Activated T-helper 2 cell treated with anti-CD3 and anti-CD28 coated beads, Interferon-gamma antibody, Interleukin-2, Interleukin-4, amounts not matched to agents 10 μg/mL and 5 μg/mL and 100 μg/mL, durations not matched to agents 14 hours and 24 hours and 36 hours (primary cell): ENCODE measurements around the gene USP12. TPM values are rescaled to one million over a fixed set of nuclear protein-coding genes. Genes with fewer than 3 reads are reported as not detected.
"Not testable (repeated sequence)": the region's sequence is repeated elsewhere in the genome, so short reads cannot be mapped to it uniquely, and the experiment has no call there.

Source experiments
- DNase-seq: peaks from one replicate; pipeline ENCODE4 v3.0.0; 2021; ENCODE audit warnings: low spot score
- H3K27ac Mint-ChIP-seq: one replicate; pipeline ENCODE4 v1.8.0; 2021; ENCODE audit warnings: mixed read lengths
- H3K27me3 Mint-ChIP-seq: one replicate; pipeline ENCODE4 v1.8.0; 2021; ENCODE audit warnings: low read depth, mixed read lengths
- H3K36me3 Mint-ChIP-seq: one replicate; pipeline ENCODE4 v1.8.0; 2021; ENCODE audit warnings: low read depth, mixed read lengths
- H3K4me1 Mint-ChIP-seq: one replicate; pipeline ENCODE4 v1.8.0; 2021; ENCODE audit warnings: low read depth, mixed read lengths
- H3K4me3 Mint-ChIP-seq: one replicate; pipeline ENCODE4 v1.8.0; 2021; ENCODE audit warnings: low read depth, mild to moderate bottlenecking, moderate library complexity, mixed read lengths
- H3K9me3 Mint-ChIP-seq: one replicate; pipeline ENCODE4 v1.8.0; 2021; ENCODE audit warnings: mixed read lengths
- intact Hi-C: fragments of 100-400 bp; cut with micrococcal nuclease; formaldehyde crosslinking; loops from one replicate; pipeline ENCODE4 v1.15.1; 2023
- total RNA-seq: library from RNA; stranded (reverse); gene quantifications from 2 replicates; pipeline ENCODE4 v1.2.3, GENCODE V29; 2022

Gene USP12
- total RNA-seq, 1 donor from 2014 or later: 40.8 TPM

GRCh38 chr13:27199211-27199610 is 27.6 kb upstream of the USP12 start:
- DNase-seq: no peak
- Mint-ChIP-seq H3K27ac (no peak overlapping the region), H3K27me3 (no peaks in the 10 kb centered on the region), H3K9me3 (no peaks in the 10 kb centered on the region), H3K36me3 (no peaks in the 10 kb centered on the region), H3K4me1 (peaks cover 27% of the 10 kb centered on the region), H3K4me3 (no peak overlapping the region)
- intact Hi-C loops: no loop called here

DNA sequence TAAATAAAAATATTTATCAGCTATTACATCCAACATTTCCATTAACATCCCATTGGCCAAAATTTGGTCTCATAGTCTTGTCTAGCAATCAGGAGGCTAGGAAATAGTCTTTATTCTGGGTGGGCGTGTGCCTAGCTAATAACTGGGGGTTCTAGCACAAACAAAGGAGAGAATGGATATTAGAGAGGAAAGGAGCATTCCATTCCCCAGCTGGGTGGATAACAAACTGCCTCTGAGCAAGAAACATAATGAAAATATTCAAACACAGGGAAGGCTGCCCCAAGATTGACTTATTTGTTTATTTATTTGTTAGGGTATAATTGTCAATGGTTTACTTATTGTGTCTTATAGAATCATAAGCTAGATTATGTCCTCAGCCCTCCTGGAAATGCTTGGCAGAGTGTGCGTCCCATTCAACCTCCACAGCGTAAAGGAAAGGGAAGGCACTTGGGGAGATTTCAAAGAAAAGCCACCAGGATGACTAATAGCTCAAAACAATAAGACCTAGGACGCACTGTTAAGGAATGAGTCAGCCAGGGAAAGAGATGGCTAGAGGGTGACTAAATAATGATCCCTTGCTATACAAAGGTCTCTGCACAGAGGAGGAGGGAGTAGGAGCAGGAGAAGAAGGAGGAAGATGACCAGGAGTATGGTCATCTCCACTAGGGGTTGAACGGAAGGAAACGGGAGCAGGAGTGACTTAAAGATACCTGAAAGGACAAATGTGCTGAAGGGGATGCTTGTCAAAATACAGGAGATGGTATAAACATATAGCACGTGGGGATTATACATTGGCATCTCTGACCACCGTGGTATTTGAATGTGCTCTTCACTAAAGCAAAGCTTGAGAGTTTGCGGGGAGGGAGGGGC is 23.5 kb upstream of the USP12 start:
- intact Hi-C loops: loop anchor here (1.0 to 2.0 kb wide), 2 partner anchors 23 to 64 kb away; no protein-coding TSS in a partner anchor
- H3K4me1 Mint-ChIP-seq: peaks cover 26% of the 10 kb centered on the region
- peak overlapping the region; percentile 41 for H3K27ac Mint-ChIP-seq

GRCh38 chr13:27194209-27194608 is 22.6 kb upstream of the USP12 start:
- H3K9me3 Mint-ChIP-seq: no peaks in the 10 kb centered on the region
- H3K4me1 Mint-ChIP-seq: peaks cover 26% of the 10 kb centered on the region
- no peak overlapping the region for H3K4me3 Mint-ChIP-seq
- intact Hi-C loops: loop anchor here (2.0 kb wide), 1 partner anchor 63 kb away; no protein-coding TSS in a partner anchor
- DNase-seq: no peak
- no peaks in the 10 kb centered on the region for H3K36me3 Mint-ChIP-seq
- H3K27me3 Mint-ChIP-seq: no peaks in the 10 kb centered on the region
- no peak overlapping the region for H3K27ac Mint-ChIP-seq

More for the DNA sequence above, 23.5 kb upstream of the USP12 start:
- Mint-ChIP-seq H3K27me3 (no peaks in the 10 kb centered on the region), H3K36me3 (no peaks in the 10 kb centered on the region), H3K4me3 (no peak overlapping the region), H3K9me3 (no peaks in the 10 kb centered on the region)
- no peak for DNase-seq

- Mint-ChIP-seq H3K27ac (no peak overlapping the region), H3K9me3 (no peaks in the 10 kb centered on the region), H3K4me1 (peaks cover 26% of the 10 kb centered on the region), H3K27me3 (no peaks in the 10 kb centered on the region), H3K36me3 (no peaks in the 10 kb centered on the region), H3K4me3 (no peak overlapping the region)
- no peak for DNase-seq
- intact Hi-C loops: no loop called here
Measured at GRCh38 chr13:27193496-27193895, 21.9 kb upstream of the USP12 start.

- no peak overlapping the region for H3K4me3 Mint-ChIP-seq
- intact Hi-C loops: no loop called here
- H3K9me3 Mint-ChIP-seq: no peaks in the 10 kb centered on the region
- H3K36me3 Mint-ChIP-seq: no peaks in the 10 kb centered on the region
- H3K27me3 Mint-ChIP-seq: no peaks in the 10 kb centered on the region
- no peak for DNase-seq
- H3K27ac Mint-ChIP-seq: no peak overlapping the region
- peaks cover 26% of the 10 kb centered on the region for H3K4me1 Mint-ChIP-seq
Measured at GRCh38 chr13:27192973-27193372, 21.4 kb upstream of the USP12 start.

DNA sequence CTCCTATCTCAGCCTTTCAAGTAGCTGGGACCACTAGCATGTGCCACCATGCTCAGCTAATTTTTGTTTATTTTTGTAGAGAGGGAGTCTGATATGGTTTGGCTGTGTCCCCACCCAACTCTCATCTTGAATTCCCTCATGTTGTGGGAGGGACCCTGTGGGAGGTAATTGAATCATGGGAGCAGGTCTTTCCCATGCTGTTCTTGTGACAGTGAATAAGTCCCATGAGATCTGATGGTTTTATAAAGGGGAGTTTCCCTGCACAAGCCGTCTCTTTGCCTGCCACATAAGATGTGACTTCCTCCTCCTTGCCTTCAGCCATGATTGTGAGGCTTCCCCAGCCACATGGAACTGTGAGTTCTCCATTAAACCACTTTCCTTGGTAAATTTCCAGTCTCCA is 20.8 kb upstream of the USP12 start:
- H3K4me3 Mint-ChIP-seq, H3K27ac Mint-ChIP-seq, H3K9me3 Mint-ChIP-seq, H3K27me3 Mint-ChIP-seq, DNase-seq, H3K36me3 Mint-ChIP-seq, intact Hi-C loops: not testable (repeated sequence)
- H3K4me1 Mint-ChIP-seq: peaks cover 26% of the 10 kb centered on the region

DNA sequence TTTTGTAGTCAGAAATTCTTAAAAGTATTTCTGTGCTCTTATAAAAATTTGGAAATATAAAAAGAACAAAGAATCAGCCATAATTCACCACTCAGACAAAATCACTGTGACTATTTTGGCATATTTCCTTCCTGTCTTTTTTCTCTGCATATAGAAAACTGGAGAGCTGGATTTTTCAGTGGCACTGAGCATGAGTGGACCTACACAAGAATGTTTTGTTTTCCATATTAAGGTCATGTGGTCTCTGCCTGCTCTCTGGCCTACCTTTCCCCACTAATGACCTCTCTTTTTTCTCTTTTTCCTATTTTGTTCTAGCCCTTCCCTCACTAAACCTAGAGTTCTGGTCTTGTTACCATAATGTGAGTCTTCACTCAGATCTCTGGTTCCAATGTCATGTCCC is 17.6 kb upstream of the USP12 start:
- no peaks in the 10 kb centered on the region for H3K27me3 Mint-ChIP-seq
- H3K36me3 Mint-ChIP-seq: no peaks in the 10 kb centered on the region
- no peak overlapping the region for H3K4me3 Mint-ChIP-seq
- H3K4me1 Mint-ChIP-seq: peaks cover 12% of the 10 kb centered on the region
- no peak for DNase-seq
- no peaks in the 10 kb centered on the region for H3K9me3 Mint-ChIP-seq
- H3K27ac Mint-ChIP-seq: no peak overlapping the region
- intact Hi-C loops: no loop called here

DNA sequence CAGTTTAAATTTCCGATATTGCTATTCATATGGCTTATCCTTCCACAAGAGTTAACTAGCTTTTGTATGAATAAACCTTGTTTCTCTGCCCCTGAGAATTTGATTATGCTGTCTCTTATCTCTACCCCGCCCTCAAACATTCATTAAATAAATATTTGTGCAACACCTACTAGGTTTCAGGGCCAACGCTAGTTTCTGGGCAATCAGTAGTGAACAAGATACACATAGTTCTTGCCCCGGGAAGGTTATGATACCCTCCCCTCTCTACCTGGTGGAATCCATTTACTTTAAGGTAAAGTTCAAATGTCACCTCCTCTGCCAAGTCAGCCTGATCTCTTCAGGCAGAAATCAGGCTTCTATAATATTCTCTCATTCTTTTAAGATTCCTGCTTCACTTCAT is 16.6 kb upstream of the USP12 start:
- Mint-ChIP-seq H3K27me3 (no peaks in the 10 kb centered on the region), H3K4me1 (peaks cover 6% of the 10 kb centered on the region), H3K9me3 (no peaks in the 10 kb centered on the region), H3K36me3 (no peaks in the 10 kb centered on the region), H3K27ac (no peak overlapping the region), H3K4me3 (no peak overlapping the region)
- intact Hi-C loops: no loop called here
- no peak for DNase-seq

GRCh38 chr13:27186295-27186694 is 14.7 kb upstream of the USP12 start:
- Mint-ChIP-seq H3K36me3 (no peaks in the 10 kb centered on the region), H3K9me3 (no peaks in the 10 kb centered on the region), H3K27ac (no peak overlapping the region), H3K4me3 (no peak overlapping the region), H3K27me3 (no peaks in the 10 kb centered on the region), H3K4me1 (peaks cover 2% of the 10 kb centered on the region)
- intact Hi-C loops: no loop called here
- no peak for DNase-seq

GRCh38 chr13:27183561-27184147 is 12.0 kb upstream of the USP12 start:
- Mint-ChIP-seq H3K36me3 (no peaks in the 10 kb centered on the region), H3K4me1 (peaks cover 2% of the 10 kb centered on the region), H3K9me3 (no peaks in the 10 kb centered on the region), H3K4me3 (no peak overlapping the region), H3K27me3 (no peaks in the 10 kb centered on the region), H3K27ac (no peak overlapping the region)
- intact Hi-C loops: no loop called here
- no peak for DNase-seq

DNA sequence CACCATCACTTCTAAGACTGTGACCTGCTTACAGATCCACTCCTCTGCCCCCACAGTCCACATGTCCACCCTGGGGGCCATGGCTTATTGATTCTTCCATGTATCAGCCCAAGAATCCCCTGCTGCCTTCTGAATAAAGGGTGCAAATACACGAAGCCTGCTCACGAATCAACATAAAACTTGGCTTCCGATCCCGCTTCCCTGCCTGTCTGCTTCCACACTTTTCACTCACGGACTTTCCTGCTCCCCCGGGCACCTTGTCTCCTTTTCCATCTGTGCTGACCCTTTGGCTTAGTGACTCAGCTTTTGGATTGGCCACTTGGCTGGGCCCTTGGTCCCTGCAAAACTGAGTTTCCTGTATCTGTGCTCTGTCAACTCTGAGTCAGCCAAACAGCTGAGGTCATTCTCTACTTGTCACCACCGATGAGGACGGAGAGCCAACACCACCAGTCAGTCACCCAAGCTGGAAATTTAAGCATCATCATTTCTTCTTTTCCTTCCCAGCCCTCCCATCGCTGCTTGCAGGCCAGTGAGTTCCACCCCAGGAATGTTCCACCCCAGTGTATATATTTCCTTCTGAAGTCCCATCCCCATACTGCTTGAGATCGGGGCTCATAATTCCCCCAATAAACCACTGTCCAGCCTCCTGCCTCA is 11.4 kb upstream of the USP12 start:
- peaks cover 2% of the 10 kb centered on the region for H3K4me1 Mint-ChIP-seq
- H3K27ac Mint-ChIP-seq: no peak overlapping the region
- H3K9me3 Mint-ChIP-seq: no peaks in the 10 kb centered on the region
- no peak overlapping the region for H3K4me3 Mint-ChIP-seq
- no peaks in the 10 kb centered on the region for H3K27me3 Mint-ChIP-seq
- no peaks in the 10 kb centered on the region for H3K36me3 Mint-ChIP-seq
- DNase-seq: no peak
- intact Hi-C loops: no loop called here

GRCh38 chr13:27182054-27182453 is 10.4 kb upstream of the USP12 start:
- peaks cover 2% of the 10 kb centered on the region for H3K4me1 Mint-ChIP-seq
- H3K9me3 Mint-ChIP-seq: no peaks in the 10 kb centered on the region
- no peaks in the 10 kb centered on the region for H3K27me3 Mint-ChIP-seq
- H3K36me3 Mint-ChIP-seq: no peaks in the 10 kb centered on the region
- no peak for DNase-seq
- H3K27ac Mint-ChIP-seq: no peak overlapping the region
- intact Hi-C loops: no loop called here
- no peak overlapping the region for H3K4me3 Mint-ChIP-seq

DNA sequence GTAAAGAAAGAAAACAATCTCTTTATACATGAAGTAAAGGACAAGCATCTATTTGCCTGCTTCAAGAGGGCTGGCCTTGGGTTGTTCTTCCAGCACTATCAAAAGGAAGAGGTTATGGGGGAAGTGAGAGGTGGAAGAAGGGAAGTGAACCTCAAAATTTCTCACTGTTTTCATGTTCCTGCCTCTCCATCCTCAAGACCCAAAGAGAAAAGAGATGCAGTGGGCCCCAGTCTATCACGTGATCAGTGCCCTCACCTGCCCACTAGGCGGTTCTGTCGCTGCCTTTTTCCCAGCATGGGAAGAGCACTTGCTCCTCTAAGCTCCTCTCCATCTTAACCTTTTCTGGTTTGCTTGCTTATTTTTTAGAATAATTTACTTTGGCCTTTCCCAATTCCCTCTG is 6.2 kb upstream of the USP12 start:
- no peak for DNase-seq
- intact Hi-C loops: no loop called here
- Mint-ChIP-seq H3K9me3 (no peaks in the 10 kb centered on the region), H3K36me3 (no peaks in the 10 kb centered on the region), H3K27me3 (no peaks in the 10 kb centered on the region), H3K4me1 (peaks cover 15% of the 10 kb centered on the region), H3K27ac (no peak overlapping the region), H3K4me3 (no peak overlapping the region)
